GM12878 (cell line): Measurements from ENCODE around the gene S100P. TPM values are rescaled to one million over a fixed set of nuclear protein-coding genes. Genes with fewer than 3 reads are reported as not detected.
"Not testable (repeated sequence)": the region's sequence is repeated elsewhere in the genome, so short reads cannot be mapped to it uniquely, and the experiment has no call there.

Experiments
- ATAC-seq: fragments of 200-7000 bp; cut with Tn5 transposase; 3 replicates; pipeline ENCODE4 v1.9.1; 2020; ENCODE audit warnings: mild to moderate bottlenecking, moderate library complexity
- BruUV-seq: library from RNA; stranded (reverse); fragments of 400-500 nt; replicated peaks from 2 replicates; lab custom pipeline; 2021; lab: Mats Ljungman, UMichigan
- CTCF ChIA-PET: fragments of 300-600 bp; sonication (Branson Sonifier 250); formaldehyde crosslinking; extraction: SDS; loops from one replicate; lab custom pipeline; 2021; ENCODE audit warnings: inconsistent platforms; lab: Yijun Ruan, JAX
- POLR2A ChIA-PET: fragments of 350-600 bp; formaldehyde crosslinking; extraction: SDS; loops from one replicate; lab custom pipeline; 2021; ENCODE audit warnings: inconsistent platforms; lab: Charles Lee
- RAD21 ChIA-PET: fragments of 300-600 bp; sonication (Branson Sonifier 250); formaldehyde crosslinking; loops from one replicate; lab custom pipeline; 2023; ENCODE audit warnings: antibody characterized with exemption; ENCODE audit not compliant: unreplicated experiment; lab: Charles Lee
- SMC1A ChIA-PET: fragments of 300-600 bp; sonication (Branson Sonifier 250); formaldehyde crosslinking; loops from one replicate; lab custom pipeline; 2023; ENCODE audit not compliant: unreplicated experiment, uncharacterized antibody; lab: Charles Lee
- DNase-seq: peaks from one replicate; pipeline ENCODE4 v3.0.0-alpha.2; 2011; ENCODE audit warnings: low read depth, low spot score
- FAIRE-seq: peaks from 3 replicates; lab custom pipeline; 2011; peaks lifted over from hg19 to GRCh38; lab: Jason Lieb, UNC
- H2AFZ ChIP-seq: 2 replicates; pipeline ENCODE4 v1.6.0; 2011; ENCODE audit warnings: low read depth, low read length, control low read depth; ENCODE audit not compliant: control insufficient read depth
- H3K27ac ChIP-seq: 2 replicates; pipeline ENCODE4 v1.5.1; 2011; ENCODE audit warnings: control low read depth; ENCODE audit not compliant: control insufficient read depth, insufficient read depth
- H3K27me3 ChIP-seq, 2 experiments: replicated peaks in 1 of 2; 2 replicates each; pipeline versions ENCODE4 v1.6.0 to v1.6.1; 2011; ENCODE audit warnings: low read length in 1 of 2; ENCODE audit not compliant: control insufficient read depth in 2 of 2, insufficient read depth in 2 of 2
- H3K36me3 ChIP-seq, 2 experiments: 2 replicates each; pipeline ENCODE4 v1.5.1; 2011; ENCODE audit warnings: low read length in 1 of 2; ENCODE audit not compliant: control insufficient read depth in 2 of 2, insufficient read depth in 2 of 2
- H3K4me1 ChIP-seq: 2 replicates; pipeline ENCODE4 v1.6.1; 2011; ENCODE audit warnings: mild to moderate bottlenecking, low read length, moderate library complexity, mixed read lengths; ENCODE audit not compliant: control insufficient read depth, insufficient read depth
- H3K4me2 ChIP-seq: 2 replicates; pipeline ENCODE4 v1.6.0; 2011; ENCODE audit warnings: control low read depth; ENCODE audit not compliant: control insufficient read depth, insufficient read depth
- H3K4me3 ChIP-seq: fragments of 200-600 bp; sonication (generic); 2 replicates; pipeline ENCODE4 v1.5.1; 2016
- H3K79me2 ChIP-seq: 2 replicates; pipeline ENCODE4 v1.6.0; 2011; ENCODE audit warnings: low read length; ENCODE audit not compliant: control insufficient read depth, insufficient read depth
- H3K9ac ChIP-seq: 2 replicates; pipeline ENCODE4 v1.8.0; 2011; ENCODE audit warnings: low read length, control low read depth, mixed read lengths; ENCODE audit not compliant: control insufficient read depth, insufficient read depth
- H3K9me3 ChIP-seq: replicated peaks from 3 replicates; pipeline ENCODE4 v1.5.1; 2011; ENCODE audit warnings: mild to moderate bottlenecking, low read length; ENCODE audit not compliant: control insufficient read depth, insufficient read depth
- H4K20me1 ChIP-seq: 2 replicates; pipeline ENCODE4 v1.6.0; 2011; ENCODE audit not compliant: control insufficient read depth, insufficient read depth
- NFYB ChIP-seq: IDR thresholded peaks from 2 replicates; pipeline ENCODE4 v1.6.1; 2011; ENCODE audit warnings: low read depth, mild to moderate bottlenecking, low read length, improper control_type of control experiment, moderate library complexity; ENCODE audit not compliant: insufficient read depth
- SMAD5 ChIP-seq: IDR thresholded peaks from 2 replicates; pipeline ENCODE4 v1.6.1; 2016; ENCODE audit warnings: antibody characterized with exemption, low read depth
- SP1 ChIP-seq: IDR thresholded peaks from one replicate; pipeline ENCODE4 v1.6.1; 2011; ENCODE audit warnings: low read depth, low read length
- WGBS: methylation state at CpG from one replicate; pipeline ENCODE4 v1.1.6; 2016; ENCODE audit warnings: low lambda C conversion rate; ENCODE audit not compliant: insufficient replicate concordance, insufficient coverage; ENCODE audit errors: missing lambda C conversion rate; 5-methylcytosine and 5-hydroxymethylcytosine counted together
- in situ Hi-C: fragments of 300-500 bp; cut with MboI; formaldehyde crosslinking; loops from 9 replicates; pipeline ENCODE4 v1.14.3; 2018; ENCODE audit warnings: mixed read lengths
- intact Hi-C: fragments of 100-400 bp; cut with micrococcal nuclease; formaldehyde crosslinking; loops from one replicate; pipeline ENCODE4 v1.14.2; 2022; ENCODE audit not compliant: unreplicated experiment
- polyA plus RNA-seq, 11 experiments: library from polyadenylated mRNA; depleted of rRNA in 4 of 11; unstranded in 6 of 11; stranded (reverse) in 5 of 11; fragments of >200 nt; fragmentation: Nextera tagmentation in 4 of 11; fragmentation: Illumina TruSeq in 1 of 11; extraction: Ambion mirVana in 4 of 11; extraction: Trizol in 1 of 11; gene quantifications; 1 replicate in 1 of 11; 2 replicates in 10 of 11; pipeline versions ENCODE4 v1.2.1 to v1.2.3, GENCODE V29; 2011 to 2016; ENCODE audit warnings: inconsistent platforms in 2 of 11, missing spikeins in 2 of 11, low read depth in 1 of 11
- total RNA-seq, 4 experiments: library from RNA; depleted of rRNA in 3 of 4; stranded (reverse); fragments of >200 nt in 3 of 4; fragmentation: Illumina TruSeq in 1 of 4; extraction: Trizol in 1 of 4; gene quantifications; 2 replicates each; pipeline versions ENCODE4 v1.2.1 to v1.2.3, GENCODE V29; 2013 to 2021

S100P gene
- total and polyA plus RNA-seq, 10 of the 15 experiments (the other 5 are each of a cell fraction or from before 2014, with no cell fraction given): 0.90 TPM; not detected in 9

- FAIRE-seq, H3K27me3 ChIP-seq, H3K9ac ChIP-seq, intact Hi-C loops, ATAC-seq, DNase-seq, H3K36me3 ChIP-seq, H3K4me1 ChIP-seq, H3K9me3 ChIP-seq, H4K20me1 ChIP-seq, in situ Hi-C loops: not testable (repeated sequence)
- ChIA-PET SMC1A (interaction anchor here (0.7 to 5.2 kb wide), 4 partner anchors 31 to 44 kb away, joined by 3 to 33 read pairs (median 4); partner anchors contain the start of genes BLOC1S4 and MRFAP1L1), RAD21 (interaction anchor here (1.4 to 3.8 kb wide), 4 partner anchors 34 to 395 kb away, joined by 3 to 22 read pairs (median 7); partner anchors contain the start of genes GRPEL1 and MRFAP1L1), POLR2A (interaction anchor here (0.6 to 2.1 kb wide), 5 partner anchors 14 to 389 kb away, joined by 3 to 6 read pairs (median 4); partner anchors contain the start of gene MRFAP1), CTCF (interaction anchor here (0.9 to 2.2 kb wide), 5 partner anchors 26 to 201 kb away, joined by 3 to 5 read pairs (median 4); no protein-coding TSS in a partner anchor)
- Histone ChIP-seq H3K4me3 (peak overlapping the region; percentile 74; the same call in 1 of the 2 replicates), H3K4me2 (peak overlapping the region; percentile 88), H3K27ac (peak overlapping the region; percentile 38), H2AFZ (peak overlapping the region; percentile 98), H3K79me2 (peaks cover 25% of the 10 kb centered on the region)
- TF ChIP-seq SP1 (peak; percentile 25), SMAD5 (0 out of 2 replicates have a peak, but pooled peaks have one; percentile 7), NFYB (peak; percentile 78)
- WGBS: 24% methylated on average over 14 of the region's 14 CpGs
- TSS peak; percentile 93 for BruUV-seq
Measured at GRCh38 chr4:6673191-6673659, 20.5 kb upstream of the S100P start.
